HEK293T (cell line): ENCODE measurements around the gene LRP5.
"Not testable (repeated sequence)": the region's sequence is repeated elsewhere in the genome, so short reads cannot be mapped to it uniquely, and the experiment has no call there.

Experiments
- CTCF ChIA-PET: fragments of 350-600 bp; formaldehyde crosslinking; extraction: SDS; loops from one replicate; lab custom pipeline; 2021; ENCODE audit warnings: antibody characterized with exemption, inconsistent platforms; lab: Yijun Ruan, JAX
- POLR2A ChIA-PET: fragments of 350-600 bp; formaldehyde crosslinking; extraction: SDS; loops from one replicate; lab custom pipeline; 2020; ENCODE audit warnings: antibody characterized with exemption, inconsistent platforms; lab: Yijun Ruan, JAX
- DNase-seq: peaks from one replicate; pipeline ENCODE4 v3.0.0; 2012; ENCODE audit warnings: mixed read lengths; ENCODE audit errors: extremely low spot score
- ARNT ChIP-seq: fragments of 450-650 bp; IDR thresholded peaks from 2 replicates; pipeline ENCODE4 v1.6.1; 2017; ENCODE audit warnings: mild to moderate bottlenecking
- BHLHE40 ChIP-seq: fragments of 450-650 bp; IDR thresholded peaks from 2 replicates; pipeline ENCODE4 v1.6.1; 2016; ENCODE audit warnings: mild to moderate bottlenecking, moderate library complexity, borderline replicate concordance
- CTBP1 ChIP-seq: fragments of 450-650 bp; IDR thresholded peaks from 2 replicates; pipeline ENCODE4 v1.6.1; 2016; ENCODE audit warnings: borderline replicate concordance
- ELF4 ChIP-seq: fragments of 450-650 bp; IDR thresholded peaks from 2 replicates; pipeline ENCODE4 v1.6.1; 2017; ENCODE audit warnings: antibody characterized with exemption
- FOXA1 ChIP-seq: fragments of 450-650 bp; IDR thresholded peaks from 2 replicates; pipeline ENCODE4 v1.6.1; 2016; ENCODE audit warnings: mild to moderate bottlenecking
- FOXK2 ChIP-seq: fragments of 450-650 bp; IDR thresholded peaks from 2 replicates; pipeline ENCODE4 v1.6.1; 2016; ENCODE audit warnings: mild to moderate bottlenecking
- FOXM1 ChIP-seq: fragments of 450-650 bp; IDR thresholded peaks from 2 replicates; pipeline ENCODE4 v1.6.1; 2017; ENCODE audit warnings: mild to moderate bottlenecking, borderline replicate concordance
- HDGF ChIP-seq: fragments of 450-650 bp; IDR thresholded peaks from 2 replicates; pipeline ENCODE4 v1.6.1; 2017; ENCODE audit warnings: antibody characterized with exemption, borderline replicate concordance
- L3MBTL2 ChIP-seq: fragments of 450-650 bp; conservative IDR thresholded peaks from 2 replicates; pipeline ENCODE4 v1.6.1; 2016; ENCODE audit warnings: mild to moderate bottlenecking
- LEF1 ChIP-seq: fragments of 450-650 bp; IDR thresholded peaks from 2 replicates; pipeline ENCODE4 v1.6.1; 2017; ENCODE audit warnings: mild to moderate bottlenecking, borderline replicate concordance
- NFRKB ChIP-seq: fragments of 450-650 bp; IDR thresholded peaks from 2 replicates; pipeline ENCODE4 v1.6.1; 2016; ENCODE audit warnings: mild to moderate bottlenecking, moderate library complexity
- PKNOX1 ChIP-seq: fragments of 450-650 bp; IDR thresholded peaks from 2 replicates; pipeline ENCODE4 v1.6.1; 2016
- SP1 ChIP-seq: fragments of 450-650 bp; IDR thresholded peaks from 2 replicates; pipeline ENCODE4 v1.6.1; 2017
- SUZ12 ChIP-seq: fragments of 450-650 bp; IDR thresholded peaks from 2 replicates; pipeline ENCODE4 v1.6.1; 2016; ENCODE audit warnings: mild to moderate bottlenecking
- TARDBP ChIP-seq: fragments of 450-650 bp; IDR thresholded peaks from 2 replicates; pipeline ENCODE4 v1.6.1; 2016
- ZNF384 ChIP-seq: fragments of 450-650 bp; IDR thresholded peaks from 2 replicates; pipeline ENCODE4 v1.6.1; 2016

LRP5 gene

GRCh38 chr11:68282861-68283230 is 29.5 kb upstream of the LRP5 start:
- no peak for DNase-seq
- POLR2A ChIA-PET, result interaction anchor here (1.6 kb wide), 1 partner anchor 11 kb away, joined by 5 read pairs; the partner anchor contains the start of gene C11orf24
- TF ChIP-seq ZNF384 (no peak), BHLHE40 (no peak), LEF1 (no peak), CTBP1 (no peak), SP1 (no peak), TARDBP (no peak), FOXM1 (no peak), PKNOX1 (no peak), SUZ12 (no peak), FOXK2 (no peak), HDGF (no peak), ARNT (no peak), FOXA1 (no peak), L3MBTL2 (no peak), NFRKB (no peak), ELF4 (no peak)
- CTCF ChIA-PET, result no interaction called here

GRCh38 chr11:68284588-68284987 is 27.8 kb upstream of the LRP5 start:
- CTCF ChIA-PET, POLR2A ChIA-PET: not testable (repeated sequence)

GRCh38 chr11:68287419-68287818 is 25.0 kb upstream of the LRP5 start:
- no peak for DNase-seq
- POLR2A ChIA-PET, result no interaction called here
- CTCF ChIA-PET, result interaction anchor here (1.3 kb wide), 1 partner anchor 11 kb away, joined by 3 read pairs; no protein-coding TSS in a partner anchor
- TF ChIP-seq SP1, result no peak
- TF ChIP-seq LEF1, result no peak
- no peak for TF ChIP-seq PKNOX1
- TF ChIP-seq FOXA1, result no peak
- TF ChIP-seq CTBP1, result no peak
- TF ChIP-seq FOXM1, result no peak
- no peak for TF ChIP-seq ARNT
- TF ChIP-seq ELF4, result no peak

More at GRCh38 chr11:68284588-68284987, 27.8 kb upstream of the LRP5 start:
- DNase-seq, result not testable (repeated sequence)

GRCh38 chr11:68289456-68289855 is 22.9 kb upstream of the LRP5 start:
- DNase-seq, result no peak
- TF ChIP-seq SP1, result no peak
- ChIA-PET CTCF (no interaction called here), POLR2A (interaction anchor here (1.2 kb wide), 1 partner anchor 18 kb away, joined by 3 read pairs; the partner anchor contains the start of gene C11orf24)

GRCh38 chr11:68293708-68294107 is 18.7 kb upstream of the LRP5 start:
- no peak for DNase-seq
- ChIA-PET POLR2A (interaction anchor here (1.3 kb wide), 1 partner anchor 22 kb away, joined by 5 read pairs; the partner anchor contains the start of gene C11orf24), CTCF (interaction anchor here (0.6 to 0.9 kb wide), 2 partner anchors 37 to 67 kb away, joined by 3 to 5 read pairs; no protein-coding TSS in a partner anchor)
- TF ChIP-seq FOXK2, result no peak
- no peak for TF ChIP-seq L3MBTL2
- no peak for TF ChIP-seq FOXM1
- TF ChIP-seq FOXA1, result no peak
- no peak for TF ChIP-seq SP1
- TF ChIP-seq SUZ12, result no peak
- no peak for TF ChIP-seq LEF1
- TF ChIP-seq CTBP1, result no peak
- no peak for TF ChIP-seq ARNT

- CTCF ChIA-PET, result interaction anchor here (0.7 to 5.0 kb wide), 3 partner anchors 37 to 86 kb away, joined by 3 to 47 read pairs (median 7); no protein-coding TSS in a partner anchor
- POLR2A ChIA-PET, result interaction anchor here (2.2 kb wide), 1 partner anchor 23 kb away, joined by 17 read pairs; the partner anchor contains the start of gene C11orf24
- TF ChIP-seq FOXM1 (no peak), FOXA1 (no peak), TARDBP (no peak), NFRKB (no peak), FOXK2 (no peak), SUZ12 (no peak), HDGF (no peak), SP1 (no peak), ARNT (no peak), PKNOX1 (no peak), BHLHE40 (no peak), ELF4 (no peak)
- no peak for DNase-seq
Measured at GRCh38 chr11:68295271-68295670, 17.1 kb upstream of the LRP5 start.

GRCh38 chr11:68295940-68296339 is 16.5 kb upstream of the LRP5 start:
- POLR2A ChIA-PET, result interaction anchor here (0.7 to 2.2 kb wide), 3 partner anchors 24 to 241 kb away, joined by 3 to 17 read pairs (median 4); partner anchors contain the start of gene C11orf24
- DNase-seq, result no peak
- no peak for TF ChIP-seq FOXA1
- no peak for TF ChIP-seq HDGF
- TF ChIP-seq ZNF384, result no peak
- no peak for TF ChIP-seq ELF4
- TF ChIP-seq CTBP1, result no peak
- no peak for TF ChIP-seq TARDBP
- no peak for TF ChIP-seq L3MBTL2
- no peak for TF ChIP-seq FOXM1
- no peak for TF ChIP-seq NFRKB
- TF ChIP-seq PKNOX1, result no peak
- CTCF ChIA-PET, result interaction anchor here (0.7 to 5.0 kb wide), 3 partner anchors 38 to 85 kb away, joined by 3 to 47 read pairs (median 7); no protein-coding TSS in a partner anchor
